GM18507 (cell line): ENCODE data around the gene PAK4.

Source experiments
- DNase-seq: peaks from one replicate; pipeline ENCODE4 v3.0.0; 2011; ENCODE audit warnings: low read depth; ENCODE audit not compliant: insufficient read length; ENCODE audit errors: extremely low spot score
- FAIRE-seq: peaks from 2 replicates; lab custom pipeline; 2011; peaks lifted over from hg19 to GRCh38; lab: Jason Lieb, UNC

The PAK4 gene

DNA sequence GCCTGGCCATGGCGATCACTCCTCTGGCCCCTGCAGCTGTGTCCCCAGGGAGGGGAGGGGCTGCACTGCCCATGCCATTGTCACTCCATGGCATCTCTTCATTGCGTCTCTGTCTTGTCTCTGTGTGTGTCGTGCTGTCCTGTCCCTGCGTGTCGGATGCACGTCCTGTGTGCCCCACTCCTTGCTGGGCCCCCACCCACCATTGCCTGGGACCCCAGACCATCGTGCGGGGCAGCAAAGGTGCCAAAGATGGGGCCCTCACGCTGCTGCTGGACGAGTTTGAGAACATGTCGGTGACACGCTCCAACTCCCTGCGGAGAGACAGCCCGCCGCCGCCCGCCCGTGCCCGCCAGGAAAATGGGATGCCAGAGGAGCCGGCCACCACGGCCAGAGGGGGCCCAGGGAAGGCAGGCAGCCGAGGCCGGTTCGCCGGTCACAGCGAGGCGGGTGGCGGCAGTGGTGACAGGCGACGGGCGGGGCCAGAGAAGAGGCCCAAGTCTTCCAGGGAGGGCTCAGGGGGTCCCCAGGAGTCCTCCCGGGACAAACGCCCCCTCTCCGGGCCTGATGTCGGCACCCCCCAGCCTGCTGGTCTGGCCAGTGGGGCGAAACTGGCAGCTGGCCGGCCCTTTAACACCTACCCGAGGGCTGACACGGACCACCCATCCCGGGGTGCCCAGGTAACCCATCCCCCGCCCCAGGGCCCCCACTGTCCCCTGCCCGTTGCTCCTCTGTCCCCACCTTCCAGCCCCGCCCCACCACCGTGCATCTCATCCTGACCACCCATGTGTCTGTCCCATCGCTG, 47.3 kb downstream of the PAK4 start:
- FAIRE-seq: no peak
- DNase-seq: no peak

DNA sequence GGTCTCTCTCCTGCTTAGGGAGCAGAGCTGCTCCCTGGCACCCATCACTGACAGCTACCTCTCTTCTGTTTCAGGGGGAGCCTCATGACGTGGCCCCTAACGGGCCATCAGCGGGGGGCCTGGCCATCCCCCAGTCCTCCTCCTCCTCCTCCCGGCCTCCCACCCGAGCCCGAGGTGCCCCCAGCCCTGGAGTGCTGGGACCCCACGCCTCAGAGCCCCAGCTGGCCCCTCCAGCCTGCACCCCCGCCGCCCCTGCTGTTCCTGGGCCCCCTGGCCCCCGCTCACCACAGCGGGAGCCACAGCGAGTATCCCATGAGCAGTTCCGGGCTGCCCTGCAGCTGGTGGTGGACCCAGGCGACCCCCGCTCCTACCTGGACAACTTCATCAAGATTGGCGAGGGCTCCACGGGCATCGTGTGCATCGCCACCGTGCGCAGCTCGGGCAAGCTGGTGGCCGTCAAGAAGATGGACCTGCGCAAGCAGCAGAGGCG, 48.0 kb downstream of the PAK4 start:
- no peak for FAIRE-seq

DNA sequence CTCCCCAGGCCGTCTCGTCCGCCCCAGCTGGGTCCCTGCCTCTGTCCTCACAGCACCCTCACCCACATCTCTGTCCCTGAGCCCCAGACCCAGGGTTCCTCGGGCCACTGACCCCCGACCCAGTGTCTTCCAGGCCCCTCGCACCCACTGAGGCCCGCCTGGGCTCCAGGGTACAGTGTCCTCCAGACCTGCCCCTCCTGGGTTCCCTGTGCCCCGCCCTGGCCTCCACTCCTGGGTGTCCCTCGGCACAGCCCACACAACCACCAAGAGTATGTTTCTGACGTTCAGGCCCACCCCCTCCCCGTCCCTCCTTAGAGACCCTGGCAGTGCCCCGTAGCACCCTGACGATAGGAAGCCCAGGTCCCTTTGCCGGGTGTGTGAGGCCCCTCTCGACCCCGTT, 48.6 kb downstream of the PAK4 start:
- DNase-seq: no peak
- no peak for FAIRE-seq

More for the DNA sequence above, 48.0 kb downstream of the PAK4 start:
- no peak for DNase-seq

DNA sequence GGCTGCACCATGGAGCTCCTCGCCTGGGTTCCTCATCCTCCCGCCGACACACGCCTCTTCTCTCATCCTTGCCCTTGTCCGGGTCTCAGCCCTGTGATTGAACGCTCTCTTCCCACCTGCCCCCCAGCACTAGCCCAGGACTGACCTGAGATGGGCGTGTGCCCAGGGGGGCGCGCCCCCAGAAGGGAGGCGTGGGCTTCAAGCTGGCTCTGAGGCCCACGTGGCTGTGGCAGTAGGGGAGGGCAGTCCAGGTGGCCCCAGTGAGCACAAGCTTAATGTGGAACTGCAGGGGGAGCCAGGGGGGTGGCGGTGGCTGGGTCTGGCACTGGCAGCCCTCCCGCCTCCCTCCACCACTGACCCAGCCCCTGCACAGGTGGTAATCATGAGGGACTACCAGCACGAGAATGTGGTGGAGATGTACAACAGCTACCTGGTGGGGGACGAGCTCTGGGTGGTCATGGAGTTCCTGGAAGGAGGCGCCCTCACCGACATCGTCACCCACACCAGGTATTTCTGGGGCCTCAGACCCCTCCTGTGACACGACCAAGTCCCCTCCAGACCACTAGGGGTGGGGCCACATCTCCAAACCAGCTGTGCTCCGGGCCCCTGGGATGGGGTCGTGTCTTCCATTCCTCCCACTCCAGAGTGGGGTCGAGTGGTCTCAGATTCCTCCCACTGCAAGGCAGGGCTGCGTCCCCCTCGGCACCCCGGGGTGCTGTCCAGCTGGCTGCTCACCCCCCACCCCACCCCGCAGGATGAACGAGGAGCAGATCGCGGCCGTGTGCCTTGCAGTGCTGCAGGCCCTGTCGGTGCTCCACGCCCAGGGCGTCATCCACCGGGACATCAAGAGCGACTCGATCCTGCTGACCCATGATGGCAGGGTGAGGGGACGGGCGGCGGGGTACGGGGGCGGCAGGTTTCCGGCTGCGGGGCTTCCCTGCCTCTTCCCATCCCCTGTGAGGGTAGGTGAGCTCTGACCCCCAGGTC, 49.3 kb downstream of the PAK4 start:
- FAIRE-seq: no peak

DNA sequence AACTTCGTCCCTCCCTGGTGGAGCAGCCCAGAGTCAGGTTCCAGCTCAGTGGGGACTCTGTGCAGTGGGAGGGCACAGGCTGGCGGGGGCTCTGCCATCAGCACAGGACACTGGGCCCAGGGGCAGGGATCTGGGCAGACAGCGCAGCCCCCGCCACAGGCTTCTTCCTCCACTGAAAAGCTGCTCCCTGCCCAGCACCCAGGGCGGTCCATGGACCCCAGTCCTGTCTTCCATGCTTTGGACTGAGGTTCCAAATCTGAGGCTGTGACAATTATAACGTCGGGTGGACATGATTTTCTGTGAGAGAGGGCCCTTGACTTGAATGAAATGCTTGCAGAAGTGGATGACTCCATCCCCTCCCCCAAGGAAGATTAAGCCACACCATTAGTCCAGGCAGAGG, 50.0 kb downstream of the PAK4 start:
- DNase-seq (no peak), FAIRE-seq (no peak)

More for the DNA sequence above, 49.3 kb downstream of the PAK4 start:
- DNase-seq: no peak

DNA sequence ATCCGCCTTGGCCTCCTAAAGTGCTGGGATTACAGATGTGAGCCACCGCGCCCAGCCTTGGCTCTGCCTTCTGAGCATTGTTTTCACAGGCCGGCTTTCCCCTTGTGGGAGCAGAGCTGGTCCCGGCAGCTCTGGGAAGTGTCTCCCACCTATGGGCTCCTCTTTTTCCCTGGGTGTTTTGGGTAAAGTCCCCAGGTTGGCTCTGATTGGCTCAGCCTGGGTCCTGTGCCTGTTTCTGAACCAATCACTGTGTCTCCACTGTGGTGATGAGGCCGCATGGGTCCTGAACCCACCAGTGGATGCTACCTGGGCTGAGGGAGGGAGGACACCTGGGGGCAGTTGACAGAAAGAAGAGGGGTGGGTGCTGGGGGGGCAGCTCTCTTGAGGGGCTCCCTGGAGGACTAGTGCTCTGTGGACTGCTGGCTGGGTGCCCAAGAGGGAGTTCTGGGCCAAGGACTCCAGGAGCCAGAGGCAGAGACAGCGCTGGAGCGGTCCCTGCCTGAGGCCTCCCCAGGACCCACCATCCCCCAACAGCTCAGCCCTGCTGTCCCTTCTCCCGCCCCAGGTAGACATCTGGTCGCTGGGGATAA, 51.6 kb downstream of the PAK4 start:
- FAIRE-seq (no peak), DNase-seq (no peak)

DNA sequence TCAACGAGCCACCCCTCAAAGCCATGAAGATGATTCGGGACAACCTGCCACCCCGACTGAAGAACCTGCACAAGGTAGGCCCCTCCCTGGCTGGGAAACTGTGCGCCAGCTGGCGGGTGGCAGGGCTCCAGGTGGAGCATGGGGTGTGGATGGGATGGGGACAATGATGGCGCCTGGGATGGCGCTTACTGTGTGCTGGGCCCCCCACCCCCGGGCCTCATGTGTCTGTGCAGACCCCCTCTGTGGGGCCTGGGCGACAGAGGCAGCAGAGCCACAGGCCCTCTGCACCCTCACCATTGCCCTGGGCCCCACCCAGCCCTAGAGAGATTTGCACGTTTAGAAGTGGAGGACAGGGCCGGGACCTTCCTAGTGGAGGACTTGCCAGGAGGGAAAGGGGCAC, 52.1 kb downstream of the PAK4 start:
- DNase-seq (no peak), FAIRE-seq (no peak)

DNA sequence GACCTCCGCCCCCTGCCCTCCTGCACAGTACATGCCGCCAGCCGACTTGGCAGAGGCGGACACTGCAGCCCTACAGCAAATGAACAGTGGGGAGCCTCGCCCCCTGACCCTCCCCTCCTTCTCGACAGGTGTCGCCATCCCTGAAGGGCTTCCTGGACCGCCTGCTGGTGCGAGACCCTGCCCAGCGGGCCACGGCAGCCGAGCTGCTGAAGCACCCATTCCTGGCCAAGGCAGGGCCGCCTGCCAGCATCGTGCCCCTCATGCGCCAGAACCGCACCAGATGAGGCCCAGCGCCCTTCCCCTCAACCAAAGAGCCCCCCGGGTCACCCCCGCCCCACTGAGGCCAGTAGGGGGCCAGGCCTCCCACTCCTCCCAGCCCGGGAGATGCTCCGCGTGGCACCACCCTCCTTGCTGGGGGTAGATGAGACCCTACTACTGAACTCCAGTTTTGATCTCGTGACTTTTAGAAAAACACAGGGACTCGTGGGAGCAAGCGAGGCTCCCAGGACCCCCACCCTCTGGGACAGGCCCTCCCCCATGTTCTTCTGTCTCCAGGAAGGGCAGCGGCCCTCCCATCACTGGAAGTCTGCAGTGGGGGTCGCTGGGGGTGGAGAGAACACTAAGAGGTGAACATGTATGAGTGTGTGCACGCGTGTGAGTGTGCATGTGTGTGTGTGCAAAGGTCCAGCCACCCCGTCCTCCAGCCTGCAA, 52.9 kb downstream of the PAK4 start:
- FAIRE-seq (no peak), DNase-seq (no peak)

DNA sequence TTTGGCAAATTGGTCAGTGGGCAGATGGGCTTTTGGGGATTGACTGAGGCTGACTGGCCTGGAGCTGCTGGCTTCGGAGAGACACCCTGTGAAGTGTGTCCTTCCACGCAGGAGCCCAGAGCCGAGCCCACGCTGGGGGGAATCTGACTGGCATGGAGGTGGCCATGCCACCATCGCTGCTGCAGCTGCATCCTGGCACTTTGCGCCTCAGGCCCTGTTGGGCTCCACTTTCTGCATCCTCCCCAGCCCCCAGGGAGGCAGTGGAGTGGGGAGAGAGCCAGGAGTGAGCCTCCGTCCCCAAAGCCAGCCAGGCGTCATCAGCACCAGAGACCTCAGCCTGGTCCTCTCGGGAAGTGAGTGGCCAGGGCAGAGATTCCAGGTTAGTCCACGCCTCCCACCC, 54.2 kb downstream of the PAK4 start:
- DNase-seq: no peak
- no peak for FAIRE-seq

DNA sequence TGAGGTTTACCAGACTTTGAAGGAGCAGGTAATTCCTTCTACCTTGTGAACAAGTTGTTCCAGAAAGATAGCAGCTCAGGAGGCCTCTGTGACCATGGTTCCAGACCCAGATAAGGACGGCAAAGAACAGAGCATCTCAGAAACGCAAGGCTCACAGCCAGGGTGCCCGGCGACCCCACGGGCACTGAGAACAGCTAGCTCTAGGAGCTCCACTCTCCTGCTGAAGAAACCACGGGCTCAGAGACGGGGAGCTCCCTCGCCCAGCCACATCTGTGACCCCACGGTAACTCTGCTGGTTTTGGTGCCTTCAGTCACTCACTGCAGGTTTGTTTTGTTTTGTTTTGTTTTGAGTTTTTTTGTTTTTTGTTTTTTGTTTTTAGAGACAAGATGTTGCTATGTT, 55.2 kb downstream of the PAK4 start:
- DNase-seq (no peak), FAIRE-seq (no peak)

DNA sequence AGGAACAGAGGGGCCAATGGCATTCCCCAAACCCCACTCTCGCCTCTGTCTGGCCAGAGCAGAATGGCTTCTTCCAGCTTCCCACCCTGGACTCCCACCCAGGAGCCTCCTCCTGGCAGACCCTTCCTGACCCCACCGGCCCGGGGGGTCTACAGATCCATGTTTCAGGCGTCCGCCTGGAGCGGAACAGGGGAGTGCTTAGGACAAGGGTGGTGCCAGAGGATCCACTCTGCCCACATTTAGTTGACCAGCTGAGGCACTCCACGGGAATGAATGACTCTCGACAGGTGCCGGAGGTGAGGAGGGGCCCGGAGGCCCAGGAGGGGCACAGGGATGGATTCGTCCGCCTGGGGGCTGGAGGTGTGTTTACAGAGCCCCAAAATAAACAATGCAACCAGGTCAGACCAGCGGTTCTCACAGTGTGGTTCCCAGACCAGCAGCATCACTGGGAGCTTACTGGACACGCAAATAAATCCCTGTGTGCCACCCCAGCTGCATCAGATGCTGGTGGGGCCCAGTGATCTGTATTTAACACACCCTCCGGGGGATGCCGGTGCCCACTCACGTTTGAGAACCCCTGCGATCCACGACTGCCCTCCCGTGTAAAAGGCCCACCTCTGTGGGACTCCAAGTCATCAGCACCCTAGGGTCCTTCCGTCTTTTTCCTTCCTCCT, 56.1 kb downstream of the PAK4 start:
- FAIRE-seq (no peak), DNase-seq (no peak)

DNA sequence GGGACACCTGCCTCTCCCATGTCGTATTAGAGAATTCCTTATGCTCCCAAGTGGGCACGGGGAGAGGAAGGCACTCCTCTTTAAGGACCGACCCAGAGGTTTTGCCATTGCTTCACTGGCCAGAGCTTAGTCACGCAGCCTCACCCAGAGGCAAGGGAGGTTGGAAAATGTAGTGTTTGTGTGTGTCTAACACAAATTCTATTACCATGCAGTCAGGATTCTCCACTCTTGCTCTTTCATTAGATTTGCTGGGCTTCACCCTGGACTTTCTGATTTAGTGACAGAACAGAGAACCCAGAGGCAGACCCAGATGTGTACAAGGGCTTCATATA, 56.6 kb downstream of the PAK4 start:
- FAIRE-seq: no peak
- DNase-seq: no peak

DNA sequence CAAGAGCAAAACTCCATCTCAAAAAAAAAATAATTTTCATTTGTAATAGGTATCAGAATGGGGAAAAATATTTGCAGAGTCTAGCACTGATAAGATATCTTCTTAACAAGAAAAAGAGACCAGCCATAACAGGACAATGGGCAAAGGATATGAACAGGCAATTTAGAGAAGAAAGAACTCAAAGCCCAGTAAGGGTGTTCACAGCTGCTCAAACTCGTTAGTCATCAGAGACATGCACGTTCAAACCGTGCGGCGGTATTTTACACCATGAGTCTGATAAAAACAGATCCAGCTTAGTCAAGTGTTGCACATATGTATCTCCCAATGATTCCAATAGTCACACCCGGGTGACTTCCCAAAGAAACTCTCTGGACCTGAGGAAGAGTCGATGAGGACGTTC, 57.5 kb downstream of the PAK4 start:
- FAIRE-seq (no peak), DNase-seq (no peak)

DNA sequence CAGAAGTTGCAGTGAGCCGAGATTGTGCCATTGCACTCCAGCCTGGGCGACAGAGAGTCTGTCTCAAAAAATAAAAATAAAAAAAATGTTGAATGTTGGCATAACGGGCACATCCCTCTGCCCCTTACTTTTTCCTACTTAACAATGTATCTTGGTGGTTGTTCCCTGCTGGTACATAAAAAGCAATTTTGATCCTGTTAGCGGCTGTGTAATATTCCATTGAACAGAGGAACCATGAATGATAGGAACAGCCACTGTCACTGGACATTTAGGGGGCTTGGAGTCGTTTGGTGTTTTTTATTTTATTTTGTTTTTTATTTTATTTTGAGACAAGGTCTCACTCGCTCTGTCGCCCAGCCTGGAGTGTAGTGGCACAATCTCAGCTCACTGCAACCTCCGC, 60.8 kb downstream of the PAK4 start:
- FAIRE-seq: no peak
- no peak for DNase-seq

DNA sequence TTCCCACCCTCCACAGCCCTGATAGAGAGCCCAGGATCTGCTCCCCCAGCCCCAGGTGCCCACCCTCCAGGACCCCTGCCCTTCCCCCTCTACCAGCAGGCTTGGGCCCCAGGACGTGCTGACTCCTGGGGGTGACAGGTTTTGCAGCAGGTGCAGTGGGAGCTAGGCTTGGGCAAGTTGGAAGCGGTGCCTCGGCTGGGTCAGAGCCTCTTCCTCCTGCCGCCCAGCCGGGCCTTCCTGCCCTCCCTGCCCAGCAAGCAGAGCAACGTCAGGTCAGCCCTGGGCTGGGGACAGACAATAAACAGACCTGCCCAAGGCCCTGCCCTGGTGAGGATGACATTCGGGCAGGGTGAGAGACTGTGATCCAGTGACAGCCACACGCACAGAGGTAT, 62.0 kb downstream of the PAK4 start:
- DNase-seq: no peak
- no peak for FAIRE-seq

DNA sequence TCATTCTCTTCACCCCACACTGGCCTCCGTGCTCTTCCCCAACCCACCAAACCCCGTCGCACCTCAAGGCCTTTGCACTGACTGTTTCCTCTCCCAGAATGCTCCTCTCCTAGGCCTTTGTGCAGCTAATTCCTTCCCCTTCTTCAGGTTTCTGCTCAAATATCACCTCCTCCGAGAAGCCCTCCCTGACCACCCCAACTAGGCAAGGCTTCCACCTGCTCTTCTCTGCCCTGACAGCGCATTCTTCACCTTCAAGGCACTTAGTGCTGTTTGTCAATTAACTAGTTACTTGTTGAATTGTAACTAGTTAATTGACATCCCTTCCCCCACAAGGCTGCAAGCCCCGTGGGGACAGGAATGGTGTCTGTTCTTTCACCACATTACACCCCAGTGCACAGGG, 63.4 kb downstream of the PAK4 start:
- no peak for DNase-seq
- no peak for FAIRE-seq

DNA sequence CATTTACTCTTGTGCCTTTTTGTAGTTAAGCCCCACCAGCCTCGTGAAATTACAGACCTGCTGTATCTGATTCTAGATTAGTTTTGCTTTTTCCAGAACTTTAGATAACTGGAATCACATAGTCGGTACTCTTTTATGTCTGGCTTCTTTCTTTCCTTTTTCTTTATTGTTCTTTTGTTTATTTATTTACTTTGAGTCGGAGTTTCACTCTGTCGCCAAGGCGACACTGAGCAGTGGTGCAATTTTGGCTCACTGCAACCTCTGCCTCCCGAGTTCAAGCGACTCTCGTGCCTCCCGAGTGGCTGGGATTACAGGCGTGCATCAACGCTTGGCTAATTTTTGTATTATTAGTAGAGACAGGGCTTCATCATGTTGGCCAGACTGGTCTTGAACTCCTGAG, 65.2 kb downstream of the PAK4 start:
- FAIRE-seq (no peak), DNase-seq (no peak)

DNA sequence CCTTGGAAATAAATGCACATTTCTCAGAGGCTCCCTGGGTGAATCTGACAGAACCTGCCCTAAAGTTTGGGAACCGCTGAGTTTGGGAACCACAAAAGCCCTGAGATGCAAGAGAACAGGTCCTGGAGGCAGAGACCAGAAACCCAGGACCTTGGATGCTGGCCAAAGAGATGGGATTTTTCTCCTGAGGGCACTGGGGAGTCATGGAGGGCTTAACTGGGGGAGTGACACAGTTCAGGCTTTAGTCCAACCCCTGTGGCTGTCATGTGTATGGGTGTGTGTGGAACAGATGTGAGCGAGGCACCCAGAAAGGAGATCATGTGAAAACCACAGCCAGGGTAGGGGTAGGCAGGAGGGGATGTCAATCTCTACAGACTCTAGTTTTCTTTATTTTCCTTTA, 67.3 kb downstream of the PAK4 start:
- DNase-seq: no peak
- no peak for FAIRE-seq

DNA sequence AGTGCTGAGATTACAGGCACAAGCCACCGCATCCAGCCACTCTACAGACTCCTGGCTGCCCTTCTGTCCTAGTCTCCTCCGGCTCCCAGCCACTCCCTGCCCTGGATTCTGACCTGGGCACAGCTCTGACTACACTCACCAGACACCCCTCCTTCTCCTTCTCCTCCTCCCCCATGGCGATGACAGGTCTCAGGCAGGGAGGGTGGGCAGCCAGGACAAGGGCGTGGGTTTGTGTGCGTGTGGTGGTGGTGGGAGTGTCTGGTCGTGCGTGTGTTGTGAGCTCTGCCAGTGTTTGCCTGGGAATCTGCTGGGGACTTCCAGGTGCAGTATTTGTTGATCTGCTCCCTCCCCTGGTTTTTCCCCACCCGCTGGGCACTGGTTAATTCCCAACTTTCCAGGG, 68.2 kb downstream of the PAK4 start:
- FAIRE-seq (no peak), DNase-seq (no peak)
